ENCODE results near the gene SNIP1. TPM values are rescaled to one million over a fixed set of nuclear protein-coding genes. Genes with fewer than 3 reads are reported as not detected.

The SNIP1 gene
- total and polyA plus RNA-seq, 2 of the 8 experiments (the other 6 are each of a cell fraction or from before 2014, with no cell fraction given), result 3.7 to 15.7 TPM

GRCh38 chr1:37545019-37545418 is 9.1 kb downstream of the SNIP1 start (continued):
- TF ChIP-seq EZH2 (IDR thresholded peaks at IDR 0.05; ENCODE audit: low read depth, low read length, severe bottlenecking) (no peak), NRF1 (IDR thresholded peaks at IDR 0.05; ENCODE audit: low read depth, low read length) (no peak), NANOG (IDR thresholded peaks at IDR 0.05; ENCODE audit: insufficient read depth, low read depth, low read length, poor library complexity, severe bottlenecking) (no peak), SP2 (IDR thresholded peaks at IDR 0.05; ENCODE audit: low read length) (no peak), FOSL1 (IDR thresholded peaks at IDR 0.05; ENCODE audit: insufficient read depth, low read depth, low read length) (no peak), CBX5 (IDR thresholded peaks at IDR 0.05; ENCODE audit: low read depth, low read length) (no peak), CHD2 (IDR thresholded peaks at IDR 0.05; ENCODE audit: low read length) (no peak), JUND (IDR thresholded peaks at IDR 0.05; ENCODE audit: low read length) (no peak)
